Measurements from ENCODE around the gene CFAP77. TPM values are rescaled to one million over a fixed set of nuclear protein-coding genes. Genes with fewer than 3 reads are reported as not detected.

The CFAP77 gene
- total RNA-seq, 1 experiment from 2014 or later: 0.11 TPM

DNA sequence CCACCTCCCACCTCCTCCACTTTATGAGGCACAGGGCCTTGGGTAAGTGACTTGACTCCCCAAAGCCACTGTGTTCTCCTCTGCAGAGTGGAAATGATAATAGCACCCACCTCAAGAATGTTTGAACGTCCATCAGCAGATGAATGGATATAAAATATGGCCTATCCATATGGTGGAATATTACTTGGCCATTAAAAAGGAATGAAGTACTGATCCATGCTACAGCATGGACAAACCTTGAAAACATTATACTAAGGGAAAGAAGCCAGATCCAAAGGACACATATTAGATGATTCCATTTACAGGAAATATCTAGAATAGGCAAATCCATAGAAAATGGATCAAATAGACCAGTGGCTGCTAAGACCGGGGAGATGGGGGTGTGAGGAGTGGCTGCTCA is 50.2 kb downstream of the CFAP77 start:
- DNase-seq: no peak
- no peaks in the 10 kb centered on the region for H3K79me2 ChIP-seq (ENCODE audit: low read length)
- no peaks in the 10 kb centered on the region for H3K27me3 ChIP-seq (ENCODE audit: low read length)
- intact Hi-C loops (cut with micrococcal nuclease): no loop called here
- no peaks in the 10 kb centered on the region for H3K4me1 ChIP-seq (ENCODE audit: insufficient read depth, low read length)
- CTCF ChIA-PET: no interaction called here
- no peak overlapping the region for H3K9ac ChIP-seq (ENCODE audit: low read length)
- no TSS peak for BruUV-seq (replicated peaks)
- H3F3A ChIP-seq (ENCODE audit: low read length, unreplicated experiment): no peaks in the 10 kb centered on the region
- no peak overlapping the region for H3K27ac ChIP-seq (ENCODE audit: low read length)
- no peak for TF ChIP-seq CTCF (conservative IDR thresholded peaks at IDR 0.05; ENCODE audit: low read depth, low read length)
- no peak for TF ChIP-seq EZH2 (IDR thresholded peaks at IDR 0.05; ENCODE audit: low read length, unreplicated experiment)
- no peak for TF ChIP-seq EZH2phosphoT487 (IDR thresholded peaks at IDR 0.05; ENCODE audit: borderline replicate concordance, low read length)
- no peaks in the 10 kb centered on the region for H3K9me2 ChIP-seq (replicated peaks; ENCODE audit: low read length)
- ATAC-seq: no peak
- POLR2A ChIA-PET (ENCODE audit: unreplicated experiment): no interaction called here
- H3K9me3 ChIP-seq (ENCODE audit: low read length): no peaks in the 10 kb centered on the region
- H4K20me1 ChIP-seq (ENCODE audit: low read length): no peaks in the 10 kb centered on the region
- H2AFZ ChIP-seq (ENCODE audit: low read length): no peak overlapping the region
- no peak overlapping the region for H3K4me2 ChIP-seq (ENCODE audit: low read length)
- H3K4me3 ChIP-seq (ENCODE audit: low read length): no peak overlapping the region
- H3K36me3 ChIP-seq (ENCODE audit: low read depth, low read length): no peaks in the 10 kb centered on the region

DNA sequence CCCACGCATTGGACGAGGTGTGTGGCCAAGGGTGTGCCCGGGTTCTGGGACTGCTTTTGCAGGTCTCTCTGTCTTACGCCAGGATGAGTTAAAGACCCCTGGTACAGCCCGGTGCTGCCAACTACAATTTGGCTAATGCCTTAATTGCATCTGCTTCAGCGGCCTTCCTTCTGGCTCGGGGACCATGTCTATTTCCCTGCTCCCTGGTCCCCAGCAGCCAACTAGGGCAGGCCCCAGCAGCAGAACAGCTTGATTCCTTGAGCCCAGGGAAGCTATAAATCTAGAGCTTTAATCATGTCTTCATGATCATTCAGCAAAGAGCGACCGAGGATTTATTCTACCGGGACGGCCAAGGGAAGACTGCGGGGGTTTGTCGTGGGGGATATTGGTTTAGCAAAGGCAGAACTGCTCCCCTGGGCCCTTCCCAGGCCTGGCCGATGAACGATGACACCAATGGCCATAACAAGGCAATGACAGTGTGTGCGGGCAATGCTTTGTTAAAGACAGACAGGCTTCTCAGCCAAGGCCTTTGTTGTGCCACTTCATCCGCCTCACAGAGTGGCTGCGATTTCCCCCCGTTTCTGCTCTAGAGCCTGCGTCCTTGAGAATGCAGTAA is 51.4 kb downstream of the CFAP77 start:
- no peaks in the 10 kb centered on the region for H3K27me3 ChIP-seq (ENCODE audit: low read length)
- intact Hi-C loops (cut with micrococcal nuclease): no loop called here
- H3F3A ChIP-seq (ENCODE audit: low read length, unreplicated experiment): no peaks in the 10 kb centered on the region
- ATAC-seq (no peak), DNase-seq (no peak)
- TF ChIP-seq EZH2 (IDR thresholded peaks at IDR 0.05; ENCODE audit: low read length, unreplicated experiment) (no peak), CTCF (conservative IDR thresholded peaks at IDR 0.05; ENCODE audit: low read depth, low read length) (no peak), EZH2phosphoT487 (IDR thresholded peaks at IDR 0.05; ENCODE audit: borderline replicate concordance, low read length) (no peak)
- CTCF ChIA-PET: no interaction called here
- BruUV-seq (replicated peaks): no TSS peak
- H3K27ac ChIP-seq (ENCODE audit: low read length): no peak overlapping the region
- H3K36me3 ChIP-seq (ENCODE audit: low read depth, low read length): no peaks in the 10 kb centered on the region
- no peaks in the 10 kb centered on the region for H3K79me2 ChIP-seq (ENCODE audit: low read length)
- no peak overlapping the region for H2AFZ ChIP-seq (ENCODE audit: low read length)
- H3K9me3 ChIP-seq (ENCODE audit: low read length): no peaks in the 10 kb centered on the region
- H3K4me2 ChIP-seq (ENCODE audit: low read length): no peak overlapping the region
- H3K4me3 ChIP-seq (ENCODE audit: low read length): no peak overlapping the region
- H4K20me1 ChIP-seq (ENCODE audit: low read length): no peaks in the 10 kb centered on the region
- H3K9ac ChIP-seq (ENCODE audit: low read length): no peak overlapping the region
- POLR2A ChIA-PET (ENCODE audit: unreplicated experiment): no interaction called here
- no peaks in the 10 kb centered on the region for H3K4me1 ChIP-seq (ENCODE audit: insufficient read depth, low read length)
- no peaks in the 10 kb centered on the region for H3K9me2 ChIP-seq (replicated peaks; ENCODE audit: low read length)

DNA sequence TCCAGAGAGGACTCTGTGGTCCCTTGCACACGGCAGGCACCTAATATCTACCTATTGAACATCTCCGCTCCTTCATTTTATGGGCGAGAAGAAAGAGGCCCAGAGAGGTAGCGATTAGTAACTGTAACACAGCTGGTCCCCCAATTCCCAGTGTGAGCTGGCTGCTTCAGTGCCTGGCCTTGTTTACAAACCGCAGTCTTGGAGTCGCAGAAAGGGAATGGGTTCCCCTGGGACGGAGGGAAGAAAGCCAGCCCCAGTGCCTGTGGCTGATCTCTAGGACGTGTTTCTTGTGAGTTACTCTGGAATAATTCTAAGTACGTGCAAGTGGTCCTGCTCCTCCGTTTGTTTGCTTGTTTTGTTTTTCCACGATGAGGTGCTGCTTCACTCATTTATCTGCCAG is 52.0 kb downstream of the CFAP77 start:
- no peak for TF ChIP-seq EZH2phosphoT487 (IDR thresholded peaks at IDR 0.05; ENCODE audit: borderline replicate concordance, low read length)
- TF ChIP-seq CTCF (conservative IDR thresholded peaks at IDR 0.05; ENCODE audit: low read depth, low read length): no peak
- TF ChIP-seq EZH2 (IDR thresholded peaks at IDR 0.05; ENCODE audit: low read length, unreplicated experiment): no peak
- no peaks in the 10 kb centered on the region for H3K79me2 ChIP-seq (ENCODE audit: low read length)
- H3K4me2 ChIP-seq (ENCODE audit: low read length): no peak overlapping the region
- no peak overlapping the region for H3K9ac ChIP-seq (ENCODE audit: low read length)
- no peak overlapping the region for H2AFZ ChIP-seq (ENCODE audit: low read length)
- H3K9me2 ChIP-seq (replicated peaks; ENCODE audit: low read length): no peaks in the 10 kb centered on the region
- H4K20me1 ChIP-seq (ENCODE audit: low read length): no peaks in the 10 kb centered on the region
- no peaks in the 10 kb centered on the region for H3F3A ChIP-seq (ENCODE audit: low read length, unreplicated experiment)
- H3K4me3 ChIP-seq (ENCODE audit: low read length): no peak overlapping the region
- ChIA-PET CTCF (no interaction called here), POLR2A (ENCODE audit: unreplicated experiment) (no interaction called here)
- no TSS peak for BruUV-seq (replicated peaks)
- ATAC-seq: no peak
- no peaks in the 10 kb centered on the region for H3K36me3 ChIP-seq (ENCODE audit: low read depth, low read length)
- no peaks in the 10 kb centered on the region for H3K27me3 ChIP-seq (ENCODE audit: low read length)
- H3K4me1 ChIP-seq (ENCODE audit: insufficient read depth, low read length): no peaks in the 10 kb centered on the region
- no peak overlapping the region for H3K27ac ChIP-seq (ENCODE audit: low read length)
- DNase-seq: no peak
- intact Hi-C loops (cut with micrococcal nuclease): no loop called here
- H3K9me3 ChIP-seq (ENCODE audit: low read length): no peaks in the 10 kb centered on the region

Data from PC-3 (cell line).